ENCODE data around the gene PRKCB.
"Not testable (repeated sequence)": the region's sequence is repeated elsewhere in the genome, so short reads cannot be mapped to it uniquely, and the experiment has no call there.

GRCh38 chr16:23916552-23916951 lies 80.8 kb downstream of the PRKCB start:
- not testable (repeated sequence) for TF ChIP-seq CTCF (IDR thresholded peaks at IDR 0.05; ENCODE audit: low read depth, low read length, poor library complexity, severe bottlenecking); EZH2phosphoT487 (IDR thresholded peaks at IDR 0.05; ENCODE audit: borderline replicate concordance, low read length)
